NCI-H1930 (cell line): ENCODE data around the gene TMEM132A.
A peak's percentile ranks its signal among the peaks of the same experiment; 100 is the strongest.

Source experiments
- DNase-seq, 2 experiments: peaks; one replicate each; lab custom pipeline; 2025; lab: John Stamatoyannopoulos, UW

TMEM132A gene

GRCh38 chr11:60937144-60937527, 12.9 kb downstream of the TMEM132A start:
- DNase-seq = no peak

- no peak for DNase-seq
Observed at GRCh38 chr11:60937811-60938210, 13.6 kb downstream of the TMEM132A start.

- no peak for DNase-seq
Observed at GRCh38 chr11:60938500-60938899, 14.2 kb downstream of the TMEM132A start.

- no peak for DNase-seq
Observed at GRCh38 chr11:60939301-60939700, 15.0 kb downstream of the TMEM132A start.

- no peak for DNase-seq
Observed at GRCh38 chr11:60939855-60940254, 15.6 kb downstream of the TMEM132A start.

- DNase-seq = no peak
Observed at GRCh38 chr11:60941371-60942119, 17.3 kb downstream of the TMEM132A start.

- peak in 1 of 2 experiments; percentile 35 for DNase-seq
Observed at GRCh38 chr11:60942219-60942618, 18.0 kb downstream of the TMEM132A start.

- DNase-seq = no peak
Observed at GRCh38 chr11:60942970-60943565, 18.8 kb downstream of the TMEM132A start.

GRCh38 chr11:60944490-60945294, 20.4 kb downstream of the TMEM132A start:
- no peak for DNase-seq

GRCh38 chr11:60945295-60945667, 21.0 kb downstream of the TMEM132A start:
- DNase-seq = no peak

GRCh38 chr11:60946601-60947264, 22.5 kb downstream of the TMEM132A start:
- no peak for DNase-seq

- DNase-seq = no peak
Observed at GRCh38 chr11:60947700-60948099, 23.4 kb downstream of the TMEM132A start.

GRCh38 chr11:60948250-60948649, 24.0 kb downstream of the TMEM132A start:
- DNase-seq = no peak

- DNase-seq = no peak
Observed at GRCh38 chr11:60950024-60950423, 25.8 kb downstream of the TMEM132A start.

- DNase-seq = no peak
Observed at GRCh38 chr11:60950933-60951605, 26.8 kb downstream of the TMEM132A start.

- no peak for DNase-seq
Observed at GRCh38 chr11:60951606-60951903, 27.3 kb downstream of the TMEM132A start.

GRCh38 chr11:60951904-60952741, 27.9 kb downstream of the TMEM132A start, which contains the start of gene SLC15A3:
TSS of gene SLC15A3 (minus strand) at chr11:60952176. CDS start at chr11:60951551, 625 bp downstream.
- no peak for DNase-seq

- no peak for DNase-seq
Observed at GRCh38 chr11:60952742-60953170, 28.5 kb downstream of the TMEM132A start.

GRCh38 chr11:60953781-60954180, 29.5 kb downstream of the TMEM132A start:
- DNase-seq = no peak

- DNase-seq = no peak
Observed at GRCh38 chr11:60954421-60954820, 30.2 kb downstream of the TMEM132A start.

- no peak for DNase-seq
Observed at GRCh38 chr11:60955571-60955970, 31.3 kb downstream of the TMEM132A start.
